ENCODE data around the gene CDK11B.

- TF ChIP-seq EZH2 (IDR thresholded peaks at IDR 0.05) (no peak), CTCF (IDR thresholded peaks at IDR 0.05) (no peak)
Observed at GRCh38 chr1:1617516-1617915, 41.3 kb downstream of the CDK11B start.
